Lung (tissue), 12 donors: ENCODE measurements around the gene KIF26B. TPM values are rescaled to one million over a fixed set of nuclear protein-coding genes. Genes with fewer than 3 reads are reported as not detected.

Experiments
- ATAC-seq: fragments of 200-7000 bp; cut with Tn5 transposase; one replicate; pipeline ENCODE4 v1.9.1; 2020; ENCODE audit warnings: moderate number of reproducible peaks; ENCODE audit not compliant: insufficient read depth, low FRiP score
- DNase-seq, 3 donors: peaks; one replicate each; pipeline ENCODE4 v3.0.0-alpha.2; 2013 to 2017
- H3K27ac ChIP-seq, 2 donors: one replicate each; pipeline ENCODE4 v1.5.1; 2013; ENCODE audit warnings: mild to moderate bottlenecking in 2 of 2, moderate library complexity in 2 of 2, control low read depth in 1 of 2, inconsistent platforms in 1 of 2, low read depth in 1 of 2, low read length in 1 of 2
- H3K27me3 ChIP-seq, 3 donors: one replicate each; pipeline ENCODE4 v1.5.1; 2013; ENCODE audit warnings: low read length in 2 of 3; ENCODE audit not compliant: control insufficient read depth in 3 of 3, insufficient read depth in 3 of 3
- H3K36me3 ChIP-seq, 4 donors: one replicate each; pipeline ENCODE4 v1.5.1; 2013; ENCODE audit warnings: low read length in 4 of 4, mild to moderate bottlenecking in 1 of 4, moderate library complexity in 1 of 4; ENCODE audit not compliant: control insufficient read depth in 4 of 4, insufficient read depth in 4 of 4
- H3K4me1 ChIP-seq, 5 donors: one replicate each; pipeline ENCODE4 v1.5.1; 2013; ENCODE audit warnings: low read length in 5 of 5, mild to moderate bottlenecking in 2 of 5, moderate library complexity in 1 of 5; ENCODE audit not compliant: control insufficient read depth in 5 of 5, insufficient read depth in 5 of 5
- H3K4me3 ChIP-seq: one replicate; pipeline ENCODE4 v1.5.1; 2013; ENCODE audit warnings: mild to moderate bottlenecking, control low read depth, moderate library complexity
- H3K9ac ChIP-seq, 2 donors: one replicate each; pipeline ENCODE4 v1.5.1; 2013; ENCODE audit warnings: low read length in 2 of 2, control low read depth in 1 of 2; ENCODE audit not compliant: insufficient read depth in 1 of 2
- H3K9me3 ChIP-seq, 4 donors: one replicate each; pipeline ENCODE4 v1.5.1; 2013; ENCODE audit warnings: low read length in 3 of 4, mild to moderate bottlenecking in 1 of 4, moderate library complexity in 1 of 4; ENCODE audit not compliant: control insufficient read depth in 4 of 4, insufficient read depth in 3 of 4
- CTCF ChIP-seq: IDR thresholded peaks from 2 replicates; pipeline ENCODE4 v1.5.1; 2012; ENCODE audit warnings: mild to moderate bottlenecking; ENCODE audit errors: control extremely low read depth, extremely low read depth
- WGBS, 2 donors: extraction: QIAGEN DNeasy Blood & Tissue Kit; methylation state at CpG; one replicate each; pipeline ENCODE4 v1.1.7; 2013; 5-methylcytosine and 5-hydroxymethylcytosine counted together
- polyA plus RNA-seq, 2 donors: library from polyadenylated mRNA; stranded (reverse); fragments of 200-250 nt; gene quantifications; one replicate each; pipeline ENCODE4 v1.2.1, GENCODE V29; 2013
- total RNA-seq, 2 donors: library from RNA; depleted of rRNA in 1 of 2; stranded (reverse); fragments of >200 nt in 1 of 2; gene quantifications; one replicate each; pipeline ENCODE4 v1.2.1, GENCODE V29; 2014 to 2021
- donor health status: control.
- donor health status: control.
- donor health status: Bipolar disorder and iron deficiency.
- donor health status: healthy.
- donor health status: DM: yes; HTN: yes; CAD: no.

The KIF26B gene
- total and polyA plus RNA-seq, 4 donors: 0.61 to 6.7 (median 2.2) TPM

- Histone ChIP-seq H3K36me3 (no peaks in the 10 kb centered on the region), H3K4me3 (no peak overlapping the region), H3K27ac (no peak overlapping the region), H3K27me3 (no peaks in the 10 kb centered on the region), H3K9me3 (peaks cover 0 to 2% (median 0%) of the 10 kb centered on the region in 4 donors), H3K4me1 (peaks cover 0 to 29% (median 3%) of the 10 kb centered on the region in 5 donors), H3K9ac (no peak overlapping the region)
- 85 to 87% methylated on average over 62 to 63 of the region's 63 CpGs for WGBS, 2 donors
- TF ChIP-seq CTCF: no peak
- no peak for ATAC-seq
- DNase-seq: no peak
These were observed 534.0 kb downstream of the KIF26B start for GRCh38 chr1:245688536-245689453.

GRCh38 chr1:245690156-245690690 lies 535.4 kb downstream of the KIF26B start:
- H3K27ac ChIP-seq: no peak overlapping the region
- no peaks in the 10 kb centered on the region for H3K27me3 ChIP-seq
- peaks cover 0 to 16% (median 0%) of the 10 kb centered on the region in 5 donors for H3K4me1 ChIP-seq
- peaks cover 0 to 2% (median 0%) of the 10 kb centered on the region in 4 donors for H3K9me3 ChIP-seq
- H3K36me3 ChIP-seq: no peaks in the 10 kb centered on the region
- WGBS, 2 donors: 52 to 72% methylated on average over 9 of the region's 9 CpGs
- H3K9ac ChIP-seq: no peak overlapping the region
- no peak for TF ChIP-seq CTCF
- no peak overlapping the region for H3K4me3 ChIP-seq
- DNase-seq: no peak
- ATAC-seq: no peak

GRCh38 chr1:245690946-245691541 lies 536.3 kb downstream of the KIF26B start:
- no peak for DNase-seq
- Histone ChIP-seq H3K9ac (no peak overlapping the region), H3K4me1 (peaks cover 0 to 16% (median 0%) of the 10 kb centered on the region in 5 donors), H3K36me3 (no peaks in the 10 kb centered on the region), H3K4me3 (no peak overlapping the region), H3K27me3 (no peaks in the 10 kb centered on the region), H3K27ac (no peak overlapping the region), H3K9me3 (peaks cover 0 to 2% (median 0%) of the 10 kb centered on the region in 4 donors)
- TF ChIP-seq CTCF: no peak
- 67 to 71% methylated on average over 13 of the region's 13 CpGs for WGBS, 2 donors
- ATAC-seq: no peak
